ENCODE data around the gene MAPK7. TPM values are rescaled to one million over a fixed set of nuclear protein-coding genes. Genes with fewer than 3 reads are reported as not detected.

MAPK7 gene
- total and polyA plus RNA-seq, 2 donors (not counting 3 experiments of a cell fraction or from before 2014, with no cell fraction given) = 16.8 to 30.7 TPM

GRCh38 chr17:19377602-19378415, 489 bp upstream of the MAPK7 start:
- FAIRE-seq = peak; percentile 99
- Histone ChIP-seq H3K4me1 (ENCODE audit: control insufficient read depth, extremely low read depth, insufficient read depth, low read length) (peaks cover 7% of the 10 kb centered on the region), H3K36me3 (ENCODE audit: control insufficient read depth in 2 of 2, extremely low read depth in 1 of 2, insufficient read depth in 2 of 2, low read length in 2 of 2) (peaks cover 13 to 16% of the 10 kb centered on the region in 2 experiments), H3K9me3 (replicated peaks; ENCODE audit: control insufficient read depth, insufficient read depth, low read length) (no peaks in the 10 kb centered on the region), H3K79me2 (ENCODE audit: control insufficient read depth, insufficient read depth, low read length) (peaks cover 15% of the 10 kb centered on the region), H3K4me3 (replicated peaks in 1 of 3; ENCODE audit: insufficient read depth in 1 of 3, low read depth in 1 of 3, low read length in 3 of 3) (peak overlapping the region; percentile 72 to 94 (median 80)), H3K27ac (ENCODE audit: insufficient read depth, low read depth, low read length) (peak overlapping the region; percentile 59), H4K20me1 (replicated peaks; ENCODE audit: control insufficient read depth, extremely low read depth, insufficient read depth, low read length) (no peaks in the 10 kb centered on the region), H3K27me3 (ENCODE audit: control insufficient read depth in 2 of 2, insufficient read depth in 2 of 2, low read length in 2 of 2) (no peaks in the 10 kb centered on the region), H3K9me1 (replicated peaks; ENCODE audit: control insufficient read depth, extremely low read depth, insufficient read depth, low read length) (no peaks in the 10 kb centered on the region), H2AFZ (ENCODE audit: low read depth, low read length) (peak overlapping the region; percentile 33), H3K4me2 (ENCODE audit: insufficient read depth, low read length) (peak overlapping the region; percentile 97), H3K9ac (replicated peaks; ENCODE audit: extremely low read depth, insufficient read depth, low read length) (peak overlapping the region; percentile 80)
- ChIA-PET CTCF (interaction anchor here (0.6 to 3.3 kb wide), 16 partner anchors 9 to 417 kb away, joined by 3 to 62 read pairs (median 4); partner anchors contain the start of gene B9D1), POLR2A (interaction anchor here (0.6 to 1.8 kb wide), 7 partner anchors 9 to 521 kb away, joined by 3 to 15 read pairs (median 3); partner anchors contain the start of genes ALDH3A2 and B9D1)
- no TSS peak for BruUV-seq (replicated peaks)
- peak; percentile 100 for DNase-seq (ENCODE audit: low read depth, low spot score)
- TF ChIP-seq POLR2A (IDR thresholded peaks at IDR 0.05; ENCODE audit: low read depth, low read length) = peak; percentile 83
- no peak for TF ChIP-seq FOS (IDR thresholded peaks at IDR 0.05; ENCODE audit: borderline replicate concordance, insufficient read depth, low read length)
- TF ChIP-seq CTCF (IDR thresholded peaks at IDR 0.05; ENCODE audit: extremely low read depth in 1 of 2, insufficient read depth in 1 of 2, low read depth in 1 of 2, low read length in 2 of 2) = no peak
- TF ChIP-seq POLR2AphosphoS5 (IDR thresholded peaks at IDR 0.05; ENCODE audit: insufficient read depth, low read depth, low read length) = peak; percentile 74
- no peak for TF ChIP-seq EZH2 (IDR thresholded peaks at IDR 0.05; ENCODE audit: borderline replicate concordance, low read depth, low read length, severe bottlenecking)
- dilution Hi-C loops (cut with MboI; ENCODE audit: extremely low pct_ligation_motif_present, low sequenced_read_pairs) (no loop called here), intact Hi-C loops (cut with micrococcal nuclease) (loop anchor here (1.0 to 5.0 kb wide), 3 partner anchors 16 to 129 kb away; partner anchors contain the start of gene B9D1)

Measured in endothelial cell of umbilical vein (primary cell).